ENCODE data around the gene ARL15. TPM values are rescaled to one million over a fixed set of nuclear protein-coding genes. Genes with fewer than 3 reads are reported as not detected.

ARL15 gene
- total and polyA plus RNA-seq, 9 of the 15 experiments (the other 6 are each of a cell fraction or from before 2014, with no cell fraction given) = 18.5 to 80.4 (median 57.0) TPM

DNA sequence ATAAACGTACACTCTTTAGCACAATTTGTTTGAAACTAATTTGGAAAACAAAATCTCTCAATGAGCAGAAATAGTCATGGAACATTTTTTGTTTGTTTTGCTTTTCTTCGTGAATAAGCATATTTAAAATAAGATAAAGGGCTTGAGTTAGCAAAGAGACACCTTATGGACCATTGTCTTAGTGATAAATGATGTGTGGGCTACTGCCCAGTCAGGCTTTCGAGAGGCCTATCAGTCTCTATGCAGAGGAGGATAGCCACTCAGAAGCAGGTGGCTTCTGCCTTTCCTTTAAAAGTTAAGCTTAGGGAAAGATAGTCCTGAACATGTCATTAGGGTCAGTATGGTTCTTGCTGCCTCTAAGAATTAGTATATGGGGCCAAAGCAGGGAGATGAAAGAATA, 2.1 kb upstream of the ARL15 start (continued):
- TF ChIP-seq, protein P1, sequence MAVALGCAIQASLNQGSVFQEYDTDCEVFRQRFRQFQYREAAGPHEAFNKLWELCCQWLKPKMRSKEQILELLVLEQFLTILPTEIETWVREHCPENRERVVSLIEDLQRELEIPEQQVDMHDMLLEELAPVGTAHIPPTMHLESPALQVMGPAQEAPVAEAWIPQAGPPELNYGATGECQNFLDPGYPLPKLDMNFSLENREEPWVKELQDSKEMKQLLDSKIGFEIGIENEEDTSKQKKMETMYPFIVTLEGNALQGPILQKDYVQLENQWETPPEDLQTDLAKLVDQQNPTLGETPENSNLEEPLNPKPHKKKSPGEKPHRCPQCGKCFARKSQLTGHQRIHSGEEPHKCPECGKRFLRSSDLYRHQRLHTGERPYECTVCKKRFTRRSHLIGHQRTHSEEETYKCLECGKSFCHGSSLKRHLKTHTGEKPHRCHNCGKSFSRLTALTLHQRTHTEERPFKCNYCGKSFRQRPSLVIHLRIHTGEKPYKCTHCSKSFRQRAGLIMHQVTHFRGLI (CRISPR knock-in tag; IDR thresholded peaks at IDR 0.05) = no peak
- TF ChIP-seq, protein P2, sequence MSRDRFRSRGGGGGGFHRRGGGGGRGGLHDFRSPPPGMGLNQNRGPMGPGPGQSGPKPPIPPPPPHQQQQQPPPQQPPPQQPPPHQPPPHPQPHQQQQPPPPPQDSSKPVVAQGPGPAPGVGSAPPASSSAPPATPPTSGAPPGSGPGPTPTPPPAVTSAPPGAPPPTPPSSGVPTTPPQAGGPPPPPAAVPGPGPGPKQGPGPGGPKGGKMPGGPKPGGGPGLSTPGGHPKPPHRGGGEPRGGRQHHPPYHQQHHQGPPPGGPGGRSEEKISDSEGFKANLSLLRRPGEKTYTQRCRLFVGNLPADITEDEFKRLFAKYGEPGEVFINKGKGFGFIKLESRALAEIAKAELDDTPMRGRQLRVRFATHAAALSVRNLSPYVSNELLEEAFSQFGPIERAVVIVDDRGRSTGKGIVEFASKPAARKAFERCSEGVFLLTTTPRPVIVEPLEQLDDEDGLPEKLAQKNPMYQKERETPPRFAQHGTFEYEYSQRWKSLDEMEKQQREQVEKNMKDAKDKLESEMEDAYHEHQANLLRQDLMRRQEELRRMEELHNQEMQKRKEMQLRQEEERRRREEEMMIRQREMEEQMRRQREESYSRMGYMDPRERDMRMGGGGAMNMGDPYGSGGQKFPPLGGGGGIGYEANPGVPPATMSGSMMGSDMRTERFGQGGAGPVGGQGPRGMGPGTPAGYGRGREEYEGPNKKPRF (IDR thresholded peaks at IDR 0.05; ENCODE audit: low read depth, low read length) = no peak
- no peak for TF ChIP-seq SMAD1 (IDR thresholded peaks at IDR 0.05; ENCODE audit: low read depth, low read length, partially characterized antibody)
- TF ChIP-seq, protein P3, sequence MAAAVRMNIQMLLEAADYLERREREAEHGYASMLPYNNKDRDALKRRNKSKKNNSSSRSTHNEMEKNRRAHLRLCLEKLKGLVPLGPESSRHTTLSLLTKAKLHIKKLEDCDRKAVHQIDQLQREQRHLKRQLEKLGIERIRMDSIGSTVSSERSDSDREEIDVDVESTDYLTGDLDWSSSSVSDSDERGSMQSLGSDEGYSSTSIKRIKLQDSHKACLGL (CRISPR knock-in tag; IDR thresholded peaks at IDR 0.05; ENCODE audit: borderline replicate concordance, poor library complexity, severe bottlenecking) = no peak
- TF ChIP-seq MIER1 (IDR thresholded peaks at IDR 0.05; ENCODE audit: low read depth) = no peak
- TF ChIP-seq JUND (IDR thresholded peaks at IDR 0.05; ENCODE audit: borderline replicate concordance, low read depth, low read length) = no peak
- TF ChIP-seq JUND (tag; IDR thresholded peaks at IDR 0.05; ENCODE audit: borderline replicate concordance, low read depth, low read length) = no peak
- TF ChIP-seq CHD1 (IDR thresholded peaks at IDR 0.05; ENCODE audit: low read length) = no peak
- TF ChIP-seq SOX6 (IDR thresholded peaks at IDR 0.05) = peak; percentile 78
- TF ChIP-seq ZC3H4 (CRISPR knock-in tag; IDR thresholded peaks at IDR 0.05; ENCODE audit: borderline replicate concordance) = no peak
- no peak for TF ChIP-seq FOSL1 (tag; conservative IDR thresholded peaks at IDR 0.05)
- TF ChIP-seq ZKSCAN8 (CRISPR knock-in tag; IDR thresholded peaks at IDR 0.05) = no peak
- TF ChIP-seq MYNN (IDR thresholded peaks at IDR 0.05) = no peak
- TF ChIP-seq MYNN (CRISPR knock-in tag; IDR thresholded peaks at IDR 0.05) = no peak
- TF ChIP-seq NR1H2 (CRISPR knock-in tag; IDR thresholded peaks at IDR 0.05) = no peak
- no peak for TF ChIP-seq ZBTB1 (CRISPR knock-in tag; IDR thresholded peaks at IDR 0.05; ENCODE audit: borderline replicate concordance, low read depth)
- TF ChIP-seq RBFOX2 (IDR thresholded peaks at IDR 0.05; ENCODE audit: low read depth, low read length) = no peak
- peak; percentile 80 for TF ChIP-seq MEIS2 (IDR thresholded peaks at IDR 0.05; ENCODE audit: partially characterized antibody)
- no peak for TF ChIP-seq PTRF (tag; IDR thresholded peaks at IDR 0.05)
- TF ChIP-seq, protein P4, sequence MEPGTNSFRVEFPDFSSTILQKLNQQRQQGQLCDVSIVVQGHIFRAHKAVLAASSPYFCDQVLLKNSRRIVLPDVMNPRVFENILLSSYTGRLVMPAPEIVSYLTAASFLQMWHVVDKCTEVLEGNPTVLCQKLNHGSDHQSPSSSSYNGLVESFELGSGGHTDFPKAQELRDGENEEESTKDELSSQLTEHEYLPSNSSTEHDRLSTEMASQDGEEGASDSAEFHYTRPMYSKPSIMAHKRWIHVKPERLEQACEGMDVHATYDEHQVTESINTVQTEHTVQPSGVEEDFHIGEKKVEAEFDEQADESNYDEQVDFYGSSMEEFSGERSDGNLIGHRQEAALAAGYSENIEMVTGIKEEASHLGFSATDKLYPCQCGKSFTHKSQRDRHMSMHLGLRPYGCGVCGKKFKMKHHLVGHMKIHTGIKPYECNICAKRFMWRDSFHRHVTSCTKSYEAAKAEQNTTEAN (CRISPR knock-in tag; IDR thresholded peaks at IDR 0.05) = no peak
- no peak for TF ChIP-seq NRF1 (conservative IDR thresholded peaks at IDR 0.05 in 1 of 2, IDR thresholded peaks at IDR 0.05 in 1 of 2)
- TF ChIP-seq RNF2 (IDR thresholded peaks at IDR 0.05) = no peak
- TF ChIP-seq, protein P5, sequence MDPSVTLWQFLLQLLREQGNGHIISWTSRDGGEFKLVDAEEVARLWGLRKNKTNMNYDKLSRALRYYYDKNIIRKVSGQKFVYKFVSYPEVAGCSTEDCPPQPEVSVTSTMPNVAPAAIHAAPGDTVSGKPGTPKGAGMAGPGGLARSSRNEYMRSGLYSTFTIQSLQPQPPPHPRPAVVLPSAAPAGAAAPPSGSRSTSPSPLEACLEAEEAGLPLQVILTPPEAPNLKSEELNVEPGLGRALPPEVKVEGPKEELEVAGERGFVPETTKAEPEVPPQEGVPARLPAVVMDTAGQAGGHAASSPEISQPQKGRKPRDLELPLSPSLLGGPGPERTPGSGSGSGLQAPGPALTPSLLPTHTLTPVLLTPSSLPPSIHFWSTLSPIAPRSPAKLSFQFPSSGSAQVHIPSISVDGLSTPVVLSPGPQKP (CRISPR knock-in tag; IDR thresholded peaks at IDR 0.05) = no peak
- no peak for TF ChIP-seq HMGN3 (IDR thresholded peaks at IDR 0.05; ENCODE audit: borderline replicate concordance, extremely low read depth, insufficient read length, low read depth, low read length)
- no peak for TF ChIP-seq WHSC1 (IDR thresholded peaks at IDR 0.05; ENCODE audit: low read length)

All from K562 (cell line).